H9 (cell line): Measurements from ENCODE around the gene WT1. TPM values are rescaled to one million over a fixed set of nuclear protein-coding genes. Genes with fewer than 3 reads are reported as not detected.

Source experiments
- DNase-seq: peaks from one replicate; pipeline ENCODE4 v3.0.0-alpha.2; 2017
- H2AFZ ChIP-seq: one replicate; pipeline ENCODE4 v1.6.1; 2013; ENCODE audit warnings: mild to moderate bottlenecking, low read length, control low read depth, moderate library complexity
- H2AK5ac ChIP-seq: 2 replicates; pipeline ENCODE4 v1.6.1; 2013; ENCODE audit warnings: low read length, control low read depth, mixed read lengths; ENCODE audit not compliant: insufficient read length
- H2BK120ac ChIP-seq: one replicate; pipeline ENCODE4 v1.6.1; 2013; ENCODE audit warnings: low read depth, mild to moderate bottlenecking, low read length, control low read depth, inconsistent platforms; ENCODE audit not compliant: poor library complexity, severe bottlenecking
- H2BK12ac ChIP-seq: 2 replicates; pipeline ENCODE4 v1.6.1; 2013; ENCODE audit warnings: low read length, control low read depth, mixed read lengths, low read depth; ENCODE audit not compliant: insufficient read length
- H2BK15ac ChIP-seq: 2 replicates; pipeline ENCODE4 v1.6.1; 2013; ENCODE audit warnings: low read depth, low read length, control low read depth
- H2BK20ac ChIP-seq: one replicate; pipeline ENCODE4 v1.6.1; 2013; ENCODE audit warnings: low read depth, mild to moderate bottlenecking, low read length, control low read depth, inconsistent platforms; ENCODE audit not compliant: poor library complexity, severe bottlenecking
- H2BK5ac ChIP-seq: 2 replicates; pipeline ENCODE4 v1.6.1; 2013; ENCODE audit warnings: low read length, control low read depth, mixed read lengths; ENCODE audit not compliant: insufficient read length
- H3K14ac ChIP-seq: 2 replicates; pipeline ENCODE4 v1.6.1; 2013; ENCODE audit warnings: low read length, control low read depth; ENCODE audit not compliant: insufficient read depth
- H3K18ac ChIP-seq: 2 replicates; pipeline ENCODE4 v1.6.1; 2013; ENCODE audit warnings: low read depth, mild to moderate bottlenecking, mixed read lengths, low read length, control low read depth; ENCODE audit not compliant: insufficient read length
- H3K23ac ChIP-seq: 2 replicates; pipeline ENCODE4 v1.6.1; 2013; ENCODE audit warnings: low read length, control low read depth, mixed read lengths, low read depth; ENCODE audit not compliant: insufficient read length
- H3K23me2 ChIP-seq: 2 replicates; pipeline ENCODE4 v1.6.1; 2013; ENCODE audit warnings: low read depth, mild to moderate bottlenecking, mixed read lengths, low read length, control low read depth; ENCODE audit not compliant: insufficient read length, poor library complexity, severe bottlenecking
- H3K27ac ChIP-seq: 2 replicates; pipeline ENCODE4 v1.5.1; 2013; ENCODE audit warnings: low read length, control low read depth, mixed read lengths, low read depth; ENCODE audit not compliant: insufficient read length
- H3K27me3 ChIP-seq: 2 replicates; pipeline ENCODE4 v1.6.1; 2013; ENCODE audit warnings: low read length, control low read depth, inconsistent platforms; ENCODE audit not compliant: insufficient read depth
- H3K4ac ChIP-seq: 2 replicates; pipeline ENCODE4 v1.6.1; 2013; ENCODE audit warnings: low read depth, mild to moderate bottlenecking, control low read depth, inconsistent platforms, low read length, moderate library complexity
- H3K4me1 ChIP-seq: 2 replicates; pipeline ENCODE4 v1.6.1; 2013; ENCODE audit warnings: low read length, control low read depth, inconsistent platforms; ENCODE audit not compliant: insufficient read depth
- H3K4me2 ChIP-seq: 2 replicates; pipeline ENCODE4 v1.6.1; 2013; ENCODE audit warnings: low read length, control low read depth, mixed read lengths; ENCODE audit not compliant: insufficient read length, insufficient read depth
- H3K56ac ChIP-seq: 2 replicates; pipeline ENCODE4 v1.6.1; 2013; ENCODE audit warnings: low read depth, mild to moderate bottlenecking, mixed read lengths, low read length, control low read depth; ENCODE audit not compliant: insufficient read length
- H3K79me1 ChIP-seq: 2 replicates; pipeline ENCODE4 v1.6.1; 2013; ENCODE audit warnings: low read depth, mild to moderate bottlenecking, moderate library complexity, low read length, control low read depth, inconsistent platforms; ENCODE audit not compliant: insufficient read depth, poor library complexity, severe bottlenecking
- H3K79me2 ChIP-seq: 2 replicates; pipeline ENCODE4 v1.6.1; 2013; ENCODE audit warnings: low read length, control low read depth, inconsistent platforms; ENCODE audit not compliant: insufficient read depth
- H3K9ac ChIP-seq: 2 replicates; pipeline ENCODE4 v1.6.1; 2013; ENCODE audit warnings: low read length, control low read depth, mixed read lengths; ENCODE audit not compliant: insufficient read length; ENCODE audit errors: extremely low read depth
- H3K9me3 ChIP-seq: one replicate; pipeline ENCODE4 v1.6.1; 2013; ENCODE audit warnings: low read depth, low read length, inconsistent platforms; ENCODE audit not compliant: control insufficient read depth
- H3T11ph ChIP-seq: one replicate; pipeline ENCODE4 v1.6.1; 2013; ENCODE audit warnings: mild to moderate bottlenecking, low read length, control low read depth, inconsistent platforms
- H4K20me1 ChIP-seq: one replicate; pipeline ENCODE4 v1.6.1; 2013; ENCODE audit not compliant: control insufficient read depth, insufficient read length, insufficient read depth
- H4K5ac ChIP-seq: 2 replicates; pipeline ENCODE4 v1.6.1; 2013; ENCODE audit warnings: low read depth, mild to moderate bottlenecking, mixed read lengths, low read length, control low read depth; ENCODE audit not compliant: insufficient read length
- H4K8ac ChIP-seq: replicated peaks from 2 replicates; pipeline ENCODE4 v1.6.1; 2013; ENCODE audit warnings: low read length, control low read depth, mixed read lengths, low read depth; ENCODE audit not compliant: insufficient read length
- H4K91ac ChIP-seq: 2 replicates; pipeline ENCODE4 v1.6.1; 2013; ENCODE audit warnings: low read depth, mild to moderate bottlenecking, moderate library complexity, mixed read lengths, low read length, control low read depth; ENCODE audit not compliant: insufficient read length
- H3K27ac Mint-ChIP-seq, 3 experiments: 2 replicates in 2 of 3; 3 replicates in 1 of 3; pipeline ENCODE4 v1.8.0; 2020 to 2021; ENCODE audit warnings: mixed read lengths in 3 of 3, mild to moderate bottlenecking in 1 of 3, moderate library complexity in 1 of 3
- H3K27me3 Mint-ChIP-seq: 2 replicates; pipeline ENCODE4 v1.8.0; 2021; ENCODE audit warnings: low read depth, mild to moderate bottlenecking, moderate library complexity, mixed read lengths
- H3K36me3 Mint-ChIP-seq, 3 experiments: 2 replicates in 2 of 3; 3 replicates in 1 of 3; pipeline ENCODE4 v1.8.0; 2020 to 2021; ENCODE audit warnings: low read depth in 3 of 3, mixed read lengths in 3 of 3; ENCODE audit not compliant: insufficient read depth in 1 of 3
- H3K4me1 Mint-ChIP-seq, 2 experiments: 2 replicates each; pipeline ENCODE4 v1.8.0; 2020; ENCODE audit warnings: mixed read lengths in 2 of 2
- H3K4me3 Mint-ChIP-seq, 2 experiments: 2 replicates in 1 of 2; 3 replicates in 1 of 2; pipeline ENCODE4 v1.8.0; 2020 to 2021; ENCODE audit warnings: mild to moderate bottlenecking in 2 of 2, mixed read lengths in 2 of 2, moderate library complexity in 1 of 2
- H3K9me3 Mint-ChIP-seq, 2 experiments: 2 replicates in 1 of 2; 3 replicates in 1 of 2; pipeline ENCODE4 v1.8.0; 2020; ENCODE audit warnings: mild to moderate bottlenecking in 2 of 2, mixed read lengths in 2 of 2, moderate library complexity in 1 of 2
- WGBS: extraction: QIAGEN DNeasy Blood & Tissue Kit; methylation state at CpG from one replicate; pipeline ENCODE4 v1.1.7; 2013; ENCODE audit warnings: missing lambda C conversion rate, low lambda C conversion rate, mixed read lengths; ENCODE audit not compliant: insufficient read length; ENCODE audit errors: extremely low coverage; 5-methylcytosine and 5-hydroxymethylcytosine counted together
- total RNA-seq: library from RNA; stranded (reverse); gene quantifications from 2 replicates; pipeline ENCODE4 v1.2.1, GENCODE V29; 2021
- TF ChIP-seq, protein P1 (sequence below): fragments of 200-600 bp; sonication (generic); conservative IDR thresholded peaks from 3 replicates; pipeline ENCODE4 v1.8.0; 2021; ENCODE audit warnings: antibody characterized with exemption, mild to moderate bottlenecking

WT1 gene
- total RNA-seq, 1 experiment from 2014 or later = 0.20 TPM

GRCh38 chr11:32348502-32348901 is 86.8 kb downstream of the WT1 start:
- no peak overlapping the region for H3K56ac ChIP-seq
- no peak overlapping the region for H2AK5ac ChIP-seq
- no peaks in the 10 kb centered on the region for H3K79me2 ChIP-seq
- no peak overlapping the region for H3T11ph ChIP-seq
- Mint-ChIP-seq H3K4me1 (no peaks in the 10 kb centered on the region), H3K36me3 (no peaks in the 10 kb centered on the region), H3K27me3 (peaks cover 6% of the 10 kb centered on the region), H3K27ac (no peak overlapping the region), H3K4me3 (no peak overlapping the region), H3K9me3 (no peaks in the 10 kb centered on the region)
- DNase-seq = no peak
- H2BK5ac ChIP-seq = no peak overlapping the region
- H3K23me2 ChIP-seq = no peaks in the 10 kb centered on the region
- no peak overlapping the region for H3K27ac ChIP-seq
- no peak overlapping the region for H2BK20ac ChIP-seq
- no peak overlapping the region for H3K4me2 ChIP-seq
- no peak overlapping the region for H2AFZ ChIP-seq
- no peaks in the 10 kb centered on the region for H4K20me1 ChIP-seq
- no peak overlapping the region for H2BK15ac ChIP-seq
- no peak overlapping the region for H2BK12ac ChIP-seq
- H3K9ac ChIP-seq = no peak overlapping the region
- no peak overlapping the region for H3K18ac ChIP-seq
- H3K14ac ChIP-seq = no peak overlapping the region
- no CpG with 5 or more reads among the region's 1 CpG for WGBS
- no peak overlapping the region for H3K4ac ChIP-seq
- H4K8ac ChIP-seq = no peak overlapping the region
- H4K5ac ChIP-seq = no peak overlapping the region
- no peak overlapping the region for H4K91ac ChIP-seq
- H3K23ac ChIP-seq = no peak overlapping the region
- TF ChIP-seq, protein P1, sequence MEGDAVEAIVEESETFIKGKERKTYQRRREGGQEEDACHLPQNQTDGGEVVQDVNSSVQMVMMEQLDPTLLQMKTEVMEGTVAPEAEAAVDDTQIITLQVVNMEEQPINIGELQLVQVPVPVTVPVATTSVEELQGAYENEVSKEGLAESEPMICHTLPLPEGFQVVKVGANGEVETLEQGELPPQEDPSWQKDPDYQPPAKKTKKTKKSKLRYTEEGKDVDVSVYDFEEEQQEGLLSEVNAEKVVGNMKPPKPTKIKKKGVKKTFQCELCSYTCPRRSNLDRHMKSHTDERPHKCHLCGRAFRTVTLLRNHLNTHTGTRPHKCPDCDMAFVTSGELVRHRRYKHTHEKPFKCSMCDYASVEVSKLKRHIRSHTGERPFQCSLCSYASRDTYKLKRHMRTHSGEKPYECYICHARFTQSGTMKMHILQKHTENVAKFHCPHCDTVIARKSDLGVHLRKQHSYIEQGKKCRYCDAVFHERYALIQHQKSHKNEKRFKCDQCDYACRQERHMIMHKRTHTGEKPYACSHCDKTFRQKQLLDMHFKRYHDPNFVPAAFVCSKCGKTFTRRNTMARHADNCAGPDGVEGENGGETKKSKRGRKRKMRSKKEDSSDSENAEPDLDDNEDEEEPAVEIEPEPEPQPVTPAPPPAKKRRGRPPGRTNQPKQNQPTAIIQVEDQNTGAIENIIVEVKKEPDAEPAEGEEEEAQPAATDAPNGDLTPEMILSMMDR = no peak
- H3K27me3 ChIP-seq = no peaks in the 10 kb centered on the region
- no peaks in the 10 kb centered on the region for H3K79me1 ChIP-seq
- H2BK120ac ChIP-seq = no peak overlapping the region
- H3K9me3 ChIP-seq = no peaks in the 10 kb centered on the region
- H3K4me1 ChIP-seq = no peaks in the 10 kb centered on the region
